Muscle of arm (tissue), 14 donors: ENCODE data around the gene CREB3L2. TPM values are rescaled to one million over a fixed set of nuclear protein-coding genes. Genes with fewer than 3 reads are reported as not detected.
"Not testable (repeated sequence)": the region's sequence is repeated elsewhere in the genome, so short reads cannot be mapped to it uniquely, and the experiment has no call there.

ENCODE experiments used
- DNase-seq: peaks from one replicate; pipeline ENCODE4 v3.0.0-alpha.2; 2013
- long read RNA-seq, 11 donors: transcript quantifications; one replicate each; lab custom pipeline, GENCODE V29; 2026
- polyA plus RNA-seq, 12 donors: library from polyadenylated mRNA; unstranded; fragments of 120-200 nt; gene quantifications; one replicate each; pipeline ENCODE4 v1.2.1, GENCODE V29; 2013; ENCODE audit not compliant: insufficient read length in 12 of 12

The CREB3L2 gene, protein sequence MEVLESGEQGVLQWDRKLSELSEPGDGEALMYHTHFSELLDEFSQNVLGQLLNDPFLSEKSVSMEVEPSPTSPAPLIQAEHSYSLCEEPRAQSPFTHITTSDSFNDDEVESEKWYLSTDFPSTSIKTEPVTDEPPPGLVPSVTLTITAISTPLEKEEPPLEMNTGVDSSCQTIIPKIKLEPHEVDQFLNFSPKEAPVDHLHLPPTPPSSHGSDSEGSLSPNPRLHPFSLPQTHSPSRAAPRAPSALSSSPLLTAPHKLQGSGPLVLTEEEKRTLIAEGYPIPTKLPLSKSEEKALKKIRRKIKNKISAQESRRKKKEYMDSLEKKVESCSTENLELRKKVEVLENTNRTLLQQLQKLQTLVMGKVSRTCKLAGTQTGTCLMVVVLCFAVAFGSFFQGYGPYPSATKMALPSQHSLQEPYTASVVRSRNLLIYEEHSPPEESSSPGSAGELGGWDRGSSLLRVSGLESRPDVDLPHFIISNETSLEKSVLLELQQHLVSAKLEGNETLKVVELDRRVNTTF
- 10 to 100 TPM in 11 of 12 donors, not detected in 1; 29.7 to 45.7 (median 35.6) TPM for polyA plus RNA-seq
- long read RNA-seq, donor 1, full-length matches to known transcripts = 4 of 31 reads
- long read RNA-seq, donor 1, partial matches to known transcripts = 27 of 31 reads
- long read RNA-seq, donor 1, other reads (novel, unspliced or antisense) = 0 of 31 reads
- long read RNA-seq, donor 2, full-length matches to known transcripts = 4 of 4 reads
- long read RNA-seq, donor 2, partial matches to known transcripts = 0 of 4 reads
- long read RNA-seq, donor 2, other reads (novel, unspliced or antisense) = 0 of 4 reads
- long read RNA-seq, donor 3, full-length matches to known transcripts = 1 of 1 reads
- long read RNA-seq, donor 3, partial matches to known transcripts = 0 of 1 reads
- long read RNA-seq, donor 3, other reads (novel, unspliced or antisense) = 0 of 1 reads
- long read RNA-seq, donor 4, full-length matches to known transcripts = 4 of 9 reads
- long read RNA-seq, donor 4, partial matches to known transcripts = 5 of 9 reads
- long read RNA-seq, donor 4, other reads (novel, unspliced or antisense) = 0 of 9 reads
- long read RNA-seq, donor 5, full-length matches to known transcripts = 5 of 5 reads
- long read RNA-seq, donor 5, partial matches to known transcripts = 0 of 5 reads
- long read RNA-seq, donor 5, other reads (novel, unspliced or antisense) = 0 of 5 reads
- long read RNA-seq, donor 6, full-length matches to known transcripts = 1 of 1 reads
- long read RNA-seq, donor 6, partial matches to known transcripts = 0 of 1 reads
- long read RNA-seq, donor 6, other reads (novel, unspliced or antisense) = 0 of 1 reads
- long read RNA-seq, donor 7, full-length matches to known transcripts = 2 of 7 reads
- long read RNA-seq, donor 7, partial matches to known transcripts = 5 of 7 reads
- long read RNA-seq, donor 7, other reads (novel, unspliced or antisense) = 0 of 7 reads
- long read RNA-seq, donor 8, full-length matches to known transcripts = 4 of 4 reads
- long read RNA-seq, donor 8, partial matches to known transcripts = 0 of 4 reads
- long read RNA-seq, donor 8, other reads (novel, unspliced or antisense) = 0 of 4 reads
- long read RNA-seq, donor 9, full-length matches to known transcripts = 2 of 2 reads
- long read RNA-seq, donor 9, partial matches to known transcripts = 0 of 2 reads
- long read RNA-seq, donor 9, other reads (novel, unspliced or antisense) = 0 of 2 reads
- long read RNA-seq, donor 10, full-length matches to known transcripts = 4 of 4 reads
- long read RNA-seq, donor 10, partial matches to known transcripts = 0 of 4 reads
- long read RNA-seq, donor 10, other reads (novel, unspliced or antisense) = 0 of 4 reads
- long read RNA-seq, donor 11, full-length matches to known transcripts = 5 of 5 reads
- long read RNA-seq, donor 11, partial matches to known transcripts = 0 of 5 reads
- long read RNA-seq, donor 11, other reads (novel, unspliced or antisense) = 0 of 5 reads

DNA sequence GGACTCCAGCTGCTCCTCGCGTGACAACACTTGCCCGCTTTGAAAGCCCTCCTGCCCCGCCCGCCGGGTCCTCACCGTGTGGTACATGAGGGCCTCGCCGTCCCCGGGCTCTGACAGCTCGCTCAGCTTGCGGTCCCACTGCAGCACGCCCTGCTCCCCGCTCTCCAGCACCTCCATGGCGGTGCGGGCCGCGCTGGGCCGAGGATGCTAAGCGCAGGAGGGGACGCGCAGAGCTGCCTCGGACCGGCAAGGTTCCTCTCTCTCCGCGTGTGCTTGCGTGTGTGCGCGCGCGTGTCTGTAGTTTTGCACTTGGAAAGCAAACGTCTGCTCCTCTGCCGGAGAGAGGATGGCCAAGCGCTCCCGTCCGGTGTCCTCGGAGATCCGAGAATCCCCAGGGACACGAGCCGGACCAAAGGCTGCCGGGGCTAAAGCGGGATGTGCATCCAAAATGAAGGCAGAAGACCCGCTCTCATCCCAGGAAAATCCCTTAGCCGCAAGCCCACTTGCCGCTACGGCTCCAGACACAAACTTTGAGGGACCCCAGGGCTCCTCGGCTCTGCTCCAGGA lies at the start of gene CREB3L2:
Gene CREB3L2, minus strand, starts transcription at position 558 of the 567 bp plus-strand sequence. Its CDS starts 381 bp downstream, at position 177.
- no peak for DNase-seq

DNA sequence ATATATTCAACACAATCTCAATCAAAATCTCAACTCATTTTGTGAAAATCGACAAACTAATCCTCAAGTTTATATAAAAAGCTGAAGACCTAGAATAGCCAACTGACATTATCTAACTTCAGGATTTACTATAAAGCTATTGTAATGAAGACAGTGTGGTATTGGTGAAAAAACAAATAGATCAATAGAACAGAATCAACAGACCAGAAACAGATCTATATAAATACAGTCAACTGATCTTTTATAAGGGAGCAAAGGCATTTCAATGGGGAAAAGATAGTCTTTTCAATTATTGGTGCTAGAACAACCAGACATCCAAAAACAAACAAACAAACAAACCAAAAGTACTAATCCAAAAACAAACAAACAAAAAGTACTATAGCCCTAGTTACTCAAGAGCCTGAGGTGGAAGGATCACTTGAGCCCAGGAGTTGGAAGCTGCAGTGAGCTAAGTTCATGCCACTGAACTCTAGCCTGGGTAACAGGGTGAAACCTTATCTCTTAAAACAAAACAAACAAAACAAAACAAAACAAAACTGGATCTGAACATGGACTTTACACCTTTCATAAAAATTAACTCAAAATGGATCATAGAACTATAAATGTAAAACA lies 47.7 kb upstream of the CREB3L2 start:
- DNase-seq = no peak

DNA sequence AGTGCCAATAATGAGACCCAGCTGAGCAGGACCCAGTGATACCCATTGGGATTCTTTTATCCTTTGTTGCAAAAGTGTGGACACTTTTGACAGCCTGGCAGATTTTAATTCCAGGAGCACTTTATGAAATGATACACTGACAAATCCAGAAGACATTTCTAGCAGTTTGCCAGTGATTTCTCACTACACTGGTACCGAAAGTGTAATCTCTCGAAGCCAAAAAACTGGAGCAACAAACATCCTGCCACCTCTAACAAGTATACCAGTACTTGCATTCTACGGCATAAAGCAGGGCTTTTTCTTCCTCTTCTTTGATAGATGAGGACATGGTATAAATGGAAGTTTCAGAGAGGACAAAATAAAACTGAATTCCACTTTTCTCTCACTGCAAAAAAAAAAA lies 46.0 kb upstream of the CREB3L2 start:
- no peak for DNase-seq

DNA sequence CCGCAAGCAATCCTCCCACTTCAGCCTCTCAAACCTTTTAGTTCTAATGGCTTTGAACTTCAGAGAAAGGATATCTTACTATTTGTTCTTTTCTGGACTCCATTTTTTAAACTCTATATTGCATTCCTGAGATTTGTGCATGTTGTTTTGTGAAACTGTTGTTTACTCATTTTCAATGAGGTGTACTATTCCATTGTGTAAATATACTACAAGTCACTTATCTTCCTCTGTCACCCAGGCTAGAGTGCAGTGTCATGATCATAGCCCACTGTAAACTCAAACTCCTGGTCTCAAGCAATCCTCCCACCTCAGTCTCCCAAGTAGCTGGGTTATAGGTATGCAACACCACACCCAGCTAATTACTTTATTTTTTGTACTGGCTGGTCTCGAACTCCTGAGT lies 43.0 kb upstream of the CREB3L2 start:
- DNase-seq = no peak

DNA sequence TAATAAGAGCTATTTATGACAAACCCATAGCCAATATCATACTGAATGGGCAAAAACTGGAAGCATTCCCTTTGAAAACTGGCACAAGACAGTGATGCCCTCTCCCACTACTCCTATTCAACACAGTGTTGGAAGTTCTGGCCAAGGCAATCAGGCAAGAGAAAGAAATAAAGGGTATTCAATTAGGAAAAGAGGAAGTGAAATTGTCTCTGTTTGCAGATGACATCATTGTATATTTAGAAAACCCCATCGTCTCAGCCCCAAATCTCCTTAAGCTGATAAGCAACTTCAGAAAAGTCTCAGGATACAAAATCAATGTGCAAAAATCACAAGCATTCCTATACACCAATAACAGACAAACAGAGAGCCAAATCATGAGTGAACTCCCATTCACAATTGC lies 38.2 kb upstream of the CREB3L2 start:
- not testable (repeated sequence) for DNase-seq

DNA sequence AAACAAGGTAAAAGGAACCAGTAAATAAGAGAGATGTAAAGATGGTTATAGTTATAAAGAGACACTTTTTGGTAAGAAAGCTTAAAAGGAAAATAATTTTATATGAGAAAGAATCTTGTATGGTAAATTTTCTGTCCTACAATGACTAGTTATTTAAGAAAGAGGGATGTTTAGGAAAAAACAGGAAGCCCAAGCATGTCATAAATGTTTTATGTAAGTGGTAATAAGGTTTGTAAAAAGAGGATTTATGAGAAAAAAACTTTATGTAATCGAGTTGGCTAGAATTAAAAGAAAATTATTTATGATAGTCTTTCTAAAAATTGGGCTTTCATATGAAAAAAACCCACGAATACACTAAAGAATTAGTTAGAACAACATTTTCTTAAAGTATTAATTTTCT lies 34.2 kb upstream of the CREB3L2 start:
- DNase-seq = no peak

DNA sequence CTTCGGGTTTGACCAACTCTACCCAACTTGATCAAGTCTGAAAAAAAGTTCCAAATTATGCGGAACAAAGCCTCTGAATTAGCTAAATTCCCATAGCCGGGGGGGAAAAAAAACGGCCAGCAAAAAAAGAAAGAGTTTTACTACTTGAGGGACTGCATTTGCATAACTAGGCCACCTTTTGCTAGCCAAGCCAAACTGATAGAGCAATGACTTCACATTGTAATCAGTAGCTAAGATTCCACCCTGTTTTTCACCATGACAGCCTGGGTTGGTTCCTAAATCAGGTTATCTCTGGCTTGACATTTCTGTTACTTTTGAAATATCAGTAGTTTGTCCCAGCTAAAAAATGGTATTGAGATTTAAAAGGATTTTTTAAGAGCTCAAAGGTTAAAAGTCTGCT lies 31.4 kb upstream of the CREB3L2 start:
- DNase-seq = no peak

DNA sequence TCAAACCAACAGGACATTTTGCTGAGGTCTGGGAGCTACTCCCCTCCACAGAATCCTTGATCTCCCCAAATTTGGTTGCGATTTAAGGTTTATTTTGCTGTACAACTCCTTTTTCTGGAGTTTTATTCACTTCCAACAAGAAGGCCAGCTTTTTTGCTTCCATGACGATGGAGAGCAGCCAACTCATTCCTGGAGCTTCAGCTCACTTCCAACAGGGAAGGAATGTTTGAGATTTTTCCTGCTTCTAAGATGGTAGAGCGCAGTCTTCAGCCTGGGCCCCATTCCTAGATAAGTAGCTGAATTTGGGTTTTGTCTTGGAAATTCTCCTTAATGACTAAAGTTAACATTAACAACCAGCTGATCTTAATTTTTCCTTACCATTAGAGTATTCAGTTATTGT lies 30.9 kb upstream of the CREB3L2 start:
- peak; percentile 7 for DNase-seq

DNA sequence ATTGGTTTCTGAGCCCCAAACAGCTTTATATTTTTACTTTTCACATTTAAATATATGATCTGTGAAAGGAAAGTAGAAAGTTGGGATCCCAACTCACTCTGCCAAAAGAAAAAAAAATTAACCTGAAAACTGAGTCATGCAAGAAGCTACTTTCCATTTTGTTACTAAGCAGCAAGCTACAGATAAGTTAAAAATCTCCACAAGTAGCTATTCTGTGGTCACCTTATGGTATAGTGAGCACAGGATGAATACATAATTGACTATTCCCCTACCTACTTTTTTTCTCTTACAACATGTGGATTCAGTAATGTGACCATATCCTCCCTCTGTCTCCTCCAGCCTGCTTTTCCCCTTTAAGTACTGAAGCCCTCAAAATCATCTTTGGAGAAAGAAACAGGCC lies 30.3 kb upstream of the CREB3L2 start:
- DNase-seq = no peak

DNA sequence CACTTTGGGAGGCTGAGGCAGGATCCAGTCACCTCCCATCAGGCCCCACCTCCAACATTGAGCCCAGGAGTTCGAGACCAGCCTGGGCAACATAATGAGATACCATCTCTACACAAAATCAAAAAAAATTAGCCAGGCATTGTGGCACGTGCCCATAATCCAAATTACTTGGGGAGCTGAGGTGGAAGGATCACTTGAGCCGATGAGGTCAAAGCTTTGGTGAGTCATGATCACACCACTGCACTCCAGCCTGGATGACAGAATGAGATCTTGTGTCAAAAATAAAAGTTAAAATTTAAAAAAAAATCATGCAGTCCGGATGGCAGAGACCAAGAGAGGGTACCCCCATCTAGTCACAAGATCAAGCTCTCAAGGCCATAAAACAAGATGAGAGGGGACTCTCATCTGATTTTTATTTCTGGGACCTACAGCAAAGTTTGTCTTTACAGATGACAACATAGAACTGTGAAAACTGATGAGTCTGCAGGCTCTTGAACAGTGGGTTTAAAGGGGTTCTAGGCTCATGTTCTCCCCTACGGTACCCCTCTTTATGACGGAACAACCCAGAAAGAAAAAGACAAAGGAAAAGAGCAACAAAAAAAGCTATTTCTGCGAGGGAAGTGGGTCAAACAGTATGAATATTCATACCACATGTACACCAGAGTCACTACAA lies 28.9 kb upstream of the CREB3L2 start:
- no peak for DNase-seq

DNA sequence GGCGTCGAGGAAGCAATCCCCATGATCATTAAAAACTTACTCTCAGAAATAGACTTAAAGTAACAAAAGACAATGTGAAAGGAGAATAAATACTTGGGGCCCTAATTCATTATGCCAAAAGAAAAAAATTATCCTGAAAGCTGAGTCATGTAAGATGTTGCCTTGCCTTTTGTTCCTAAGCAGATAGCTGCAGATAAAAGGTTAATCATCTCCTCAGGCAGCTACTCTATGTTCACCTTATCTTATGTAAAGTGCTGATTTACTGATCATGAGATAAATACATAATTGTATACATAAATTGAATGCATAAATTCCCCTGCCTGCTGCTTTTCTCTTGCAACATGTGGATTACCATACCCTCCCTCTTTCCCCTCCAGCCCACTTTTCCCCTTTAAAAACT lies 28.1 kb upstream of the CREB3L2 start:
- no peak for DNase-seq

DNA sequence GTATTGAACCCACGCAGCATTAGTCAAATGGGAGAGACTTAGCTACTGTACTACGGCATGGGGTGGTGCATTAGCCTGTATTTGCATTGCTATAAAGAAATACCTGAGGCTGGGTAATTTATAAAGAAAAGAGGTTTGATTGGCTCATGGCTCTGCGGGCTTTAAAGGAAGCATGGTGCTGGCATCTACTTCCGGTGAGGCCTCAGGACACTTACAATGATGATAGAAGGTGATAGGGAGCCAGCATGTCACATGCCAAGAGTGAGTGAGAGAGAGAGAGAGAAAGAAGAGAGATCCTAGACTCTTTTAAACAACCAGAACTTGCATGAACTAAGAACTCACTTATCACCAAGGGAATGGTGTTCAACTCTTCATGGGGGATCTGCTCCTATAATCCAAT lies 27.2 kb upstream of the CREB3L2 start:
- DNase-seq = no peak

DNA sequence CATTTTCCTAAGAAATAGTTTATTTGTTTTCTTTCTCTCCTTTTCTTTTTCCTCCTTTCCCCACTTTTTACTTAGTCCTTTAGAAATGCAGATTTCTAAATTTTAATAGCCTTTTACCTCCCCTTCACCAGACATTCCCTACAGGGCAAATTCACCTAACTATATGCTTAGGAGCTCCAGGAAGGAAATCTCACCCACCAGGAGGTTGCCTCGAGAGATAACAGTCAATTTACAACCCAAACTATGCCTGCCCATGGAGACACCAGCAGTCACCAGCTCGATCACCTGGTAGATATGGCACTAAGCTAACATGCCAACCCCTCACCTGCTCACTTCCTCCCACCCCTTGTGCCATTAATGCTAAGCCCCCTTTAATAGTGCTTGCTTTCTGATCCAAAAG lies 25.2 kb upstream of the CREB3L2 start:
- DNase-seq = no peak

DNA sequence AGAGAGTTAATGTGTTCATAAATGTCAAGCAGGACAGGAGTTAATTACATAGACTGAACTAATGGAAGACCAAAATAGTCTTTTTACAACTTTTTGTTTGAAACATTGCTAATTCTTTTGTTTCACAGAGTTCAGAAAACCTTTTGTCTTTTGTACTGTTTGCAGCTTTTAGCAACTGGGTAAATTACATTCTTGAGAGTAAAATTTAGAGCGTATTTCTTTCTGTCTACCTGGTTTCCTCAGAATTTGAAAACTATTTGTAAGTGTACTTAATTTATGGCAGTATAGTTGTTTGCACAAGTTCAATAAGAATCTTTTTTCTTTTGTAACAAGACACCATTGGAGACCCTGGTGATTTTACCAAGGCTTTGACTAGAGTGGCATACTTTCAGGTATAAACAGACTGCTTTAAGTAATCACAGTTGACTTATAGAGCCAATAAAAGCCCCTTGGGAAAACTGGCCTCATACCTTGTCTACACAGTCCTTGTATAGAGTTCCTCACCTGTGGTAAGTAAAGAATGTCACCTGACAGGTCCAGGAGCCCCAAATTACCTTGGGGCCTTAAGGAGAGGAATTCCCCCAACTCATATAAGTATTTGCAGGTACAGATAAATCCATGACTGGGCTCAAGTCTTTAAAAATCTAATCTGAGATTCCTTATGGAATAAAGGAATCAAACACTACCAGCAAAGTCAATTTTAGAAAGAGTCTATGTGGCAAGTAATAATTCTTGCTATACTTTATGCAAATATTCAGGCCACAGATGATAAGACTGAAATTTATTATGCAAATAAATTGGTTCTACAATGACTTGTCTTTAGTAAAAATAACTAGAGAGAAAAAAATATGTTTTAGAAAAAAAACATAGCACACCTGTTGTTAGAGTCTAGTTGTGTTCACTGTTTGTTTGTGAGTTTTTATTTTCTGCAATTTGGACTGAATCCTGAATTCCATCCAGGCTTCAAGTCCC lies 23.6 kb upstream of the CREB3L2 start:
- DNase-seq = no peak

DNA sequence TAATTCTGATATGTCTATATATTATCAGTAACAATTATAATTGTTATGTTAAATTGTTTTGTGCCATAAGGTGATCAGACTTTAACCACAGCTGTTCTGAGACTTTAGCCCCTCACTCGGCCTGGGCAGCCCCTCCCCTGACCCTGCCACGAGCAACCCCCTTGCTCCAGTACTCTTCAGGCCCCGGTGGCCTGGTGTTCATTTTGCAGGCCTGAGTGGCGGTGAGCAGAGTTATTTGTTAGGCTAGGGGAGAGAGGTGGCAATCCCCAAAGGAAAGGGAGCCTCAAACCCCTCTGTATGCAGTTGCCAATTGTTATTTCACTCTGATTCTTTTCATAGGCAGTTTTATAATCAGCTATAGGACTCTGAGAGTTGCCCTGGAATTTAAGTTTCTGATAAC lies 22.9 kb upstream of the CREB3L2 start:
- no peak for DNase-seq

DNA sequence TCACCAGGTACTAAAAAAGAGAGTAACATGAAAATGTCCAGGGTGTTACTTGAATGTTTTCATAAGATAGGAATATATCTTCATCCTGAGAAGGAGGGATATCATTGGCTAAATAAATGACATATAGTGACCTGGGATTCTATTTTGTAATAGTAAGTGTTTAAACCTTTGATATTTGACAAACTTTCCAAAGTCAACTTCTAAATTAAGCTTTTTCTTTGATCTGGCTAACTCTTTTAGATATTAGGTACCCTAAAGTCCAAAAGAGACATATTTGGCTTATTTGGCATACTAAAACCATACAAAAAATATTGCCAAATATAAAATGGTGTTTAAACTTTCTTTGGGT lies 22.4 kb upstream of the CREB3L2 start:
- no peak for DNase-seq

DNA sequence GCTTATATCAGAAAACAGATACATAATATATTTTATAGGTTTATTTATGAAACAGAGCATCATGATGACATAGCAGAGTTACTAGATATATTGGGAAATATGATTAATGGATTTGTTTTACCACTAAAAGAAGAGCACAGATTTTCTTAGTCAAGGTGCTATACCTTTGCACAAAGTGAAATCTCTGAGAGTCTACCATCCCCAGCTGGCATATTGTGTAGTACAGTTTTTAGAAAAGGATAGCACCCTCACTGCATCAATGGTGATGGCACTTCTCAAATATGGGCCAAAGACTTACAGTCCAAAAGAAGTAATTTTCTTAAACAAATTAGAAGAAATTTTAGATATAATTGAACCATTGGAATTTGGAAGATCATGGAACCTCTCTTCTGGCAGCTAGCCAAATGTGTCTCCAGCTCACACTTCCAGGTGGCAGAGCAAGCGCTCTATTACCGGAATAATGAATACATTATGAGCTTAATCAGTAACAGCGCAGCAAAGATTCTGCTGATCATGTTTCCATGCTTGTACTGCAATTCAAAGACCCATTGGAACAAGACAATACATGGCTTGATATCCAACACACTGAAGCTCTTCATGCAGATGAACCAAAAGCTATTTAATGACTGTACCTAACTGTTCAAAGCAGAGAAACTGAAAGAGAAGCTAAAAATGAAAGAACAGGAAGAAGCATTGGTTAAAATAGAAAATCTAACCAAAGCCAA lies 21.9 kb upstream of the CREB3L2 start:
- DNase-seq = no peak
